CD14-positive monocyte (primary cell): ENCODE results near the gene AIFM3. TPM values are rescaled to one million over a fixed set of nuclear protein-coding genes. Genes with fewer than 3 reads are reported as not detected.

Experiments
- DNase-seq, 3 donors: peaks; one replicate each; pipeline ENCODE4 v3.0.0-alpha.2; 2011 to 2022
- H2AFZ ChIP-seq: 2 replicates; pipeline ENCODE4 v1.6.0; 2012; ENCODE audit warnings: mild to moderate bottlenecking, low read depth, low read length, inconsistent platforms; ENCODE audit not compliant: insufficient read depth, poor library complexity, severe bottlenecking
- H3K27ac ChIP-seq, 2 donors: 1 replicate in 1 of 2; 2 replicates in 1 of 2; pipeline ENCODE4 v1.5.1; 2012 to 2013; ENCODE audit warnings: low read length in 2 of 2, control low read depth in 1 of 2, inconsistent platforms in 1 of 2, low read depth in 1 of 2, mild to moderate bottlenecking in 1 of 2
- H3K27me3 ChIP-seq, 2 donors: one replicate each; pipeline versions ENCODE4 v1.6.0 to v1.6.1; 2011 to 2013; ENCODE audit warnings: low read length in 2 of 2; ENCODE audit not compliant: control insufficient read depth in 2 of 2, insufficient read depth in 2 of 2
- H3K36me3 ChIP-seq, 2 donors: replicated peaks in 1 of 2; 1 replicate in 1 of 2; 2 replicates in 1 of 2; pipeline versions ENCODE4 v1.5.1 to v1.6.1; 2012 to 2013; ENCODE audit warnings: low read length in 2 of 2, control low read depth in 1 of 2, inconsistent platforms in 1 of 2, mild to moderate bottlenecking in 1 of 2; ENCODE audit not compliant: insufficient read depth in 2 of 2, control insufficient read depth in 1 of 2
- H3K4me1 ChIP-seq, 2 donors: 1 replicate in 1 of 2; 2 replicates in 1 of 2; pipeline versions ENCODE4 v1.5.1 to v1.6.1; 2012 to 2013; ENCODE audit warnings: low read length in 2 of 2, control low read depth in 1 of 2, inconsistent platforms in 1 of 2, mild to moderate bottlenecking in 1 of 2, moderate library complexity in 1 of 2; ENCODE audit not compliant: insufficient read depth in 2 of 2, control insufficient read depth in 1 of 2
- H3K4me2 ChIP-seq: replicated peaks from 2 replicates; pipeline ENCODE3; 2012; ENCODE audit warnings: low read length, moderate library complexity, mild to moderate bottlenecking; ENCODE audit not compliant: poor library complexity, severe bottlenecking; ENCODE audit errors: extremely low read depth
- H3K4me3 ChIP-seq, 3 experiments: fragments of 200-600 bp in 1 of 3; sonication (generic) in 1 of 3; replicated peaks in 1 of 3; 1 replicate in 2 of 3; 2 replicates in 1 of 3; pipeline ENCODE4 v1.5.1; 2011 to 2013; ENCODE audit warnings: low read length in 3 of 3, mild to moderate bottlenecking in 3 of 3, control low read depth in 2 of 3, low read depth in 2 of 3, inconsistent platforms in 1 of 3, moderate library complexity in 1 of 3
- H3K79me2 ChIP-seq: 2 replicates; pipeline ENCODE4 v1.6.0; 2012; ENCODE audit warnings: mild to moderate bottlenecking, control low read depth, inconsistent platforms, low read length, moderate library complexity; ENCODE audit not compliant: insufficient read depth
- H3K9ac ChIP-seq: 2 replicates; pipeline ENCODE4 v1.6.0; 2017; ENCODE audit warnings: low read length, mild to moderate bottlenecking; ENCODE audit not compliant: insufficient read depth, poor library complexity, severe bottlenecking
- H3K9me3 ChIP-seq, 2 donors: replicated peaks in 1 of 2; 1 replicate in 1 of 2; 2 replicates in 1 of 2; pipeline versions ENCODE4 v1.5.1 to v1.6.1; 2012 to 2013; ENCODE audit warnings: low read length in 2 of 2, control low read depth in 1 of 2; ENCODE audit not compliant: control insufficient read depth in 1 of 2, insufficient read depth in 1 of 2
- H4K20me1 ChIP-seq: 2 replicates; pipeline ENCODE4 v1.6.0; 2012; ENCODE audit warnings: mild to moderate bottlenecking, low read length, control low read depth, moderate library complexity; ENCODE audit not compliant: insufficient read depth
- H3K27ac Mint-ChIP-seq, 7 donors: one replicate each; pipeline ENCODE4 v1.8.0; 2020; ENCODE audit warnings: mild to moderate bottlenecking in 7 of 7, mixed read lengths in 7 of 7, moderate library complexity in 6 of 7, inconsistent platforms in 2 of 7
- H3K27me3 Mint-ChIP-seq, 3 donors: one replicate each; pipeline ENCODE4 v1.8.0; 2021 to 2022; ENCODE audit warnings: low read depth in 3 of 3, mild to moderate bottlenecking in 3 of 3, mixed read lengths in 3 of 3, moderate library complexity in 3 of 3, inconsistent platforms in 1 of 3
- H3K36me3 Mint-ChIP-seq, 2 donors: one replicate each; pipeline ENCODE4 v1.8.0; 2020; ENCODE audit warnings: mixed read lengths in 2 of 2, inconsistent platforms in 1 of 2, mild to moderate bottlenecking in 1 of 2
- H3K4me1 Mint-ChIP-seq: one replicate; pipeline ENCODE4 v1.8.0; 2020; ENCODE audit warnings: mild to moderate bottlenecking, mixed read lengths
- H3K4me3 Mint-ChIP-seq, 2 donors: one replicate each; pipeline ENCODE4 v1.8.0; 2020; ENCODE audit warnings: mild to moderate bottlenecking in 2 of 2, mixed read lengths in 2 of 2, moderate library complexity in 1 of 2
- H3K9me3 Mint-ChIP-seq, 7 donors: one replicate each; pipeline ENCODE4 v1.8.0; 2020 to 2022; ENCODE audit warnings: mixed read lengths in 7 of 7, mild to moderate bottlenecking in 6 of 7, moderate library complexity in 6 of 7, inconsistent platforms in 2 of 7
- WGBS: methylation state at CpG from one replicate; pipeline ENCODE4 v1.1.5; 2013; ENCODE audit warnings: missing lambda C conversion rate; ENCODE audit not compliant: insufficient coverage; 5-methylcytosine and 5-hydroxymethylcytosine counted together
- intact Hi-C, 2 donors: fragments of 100-400 bp; cut with micrococcal nuclease; formaldehyde crosslinking; loops; one replicate each; pipeline versions ENCODE4 v1.15.0 to v1.15.1; 2023
- polyA plus RNA-seq, 3 donors: library from polyadenylated mRNA; depleted of rRNA in 1 of 3; unstranded in 2 of 3; stranded (reverse) in 1 of 3; fragments of 300-500 nt in 2 of 3; fragments of >200 nt in 1 of 3; fragmentation: Illumina TruSeq in 2 of 3; gene quantifications; 1 replicate in 2 of 3; 2 replicates in 1 of 3; pipeline ENCODE4 v1.2.3, GENCODE V29; 2012 to 2021
- TF ChIP-seq, protein P1 (sequence below): fragments of 200-600 bp; IDR thresholded peaks from one replicate; pipeline ENCODE4 v1.8.0; 2022; ENCODE audit warnings: antibody characterized with exemption, mild to moderate bottlenecking

AIFM3 gene
- polyA plus RNA-seq, 3 donors: 2.1 to 40.9 (median 2.3) TPM

DNA sequence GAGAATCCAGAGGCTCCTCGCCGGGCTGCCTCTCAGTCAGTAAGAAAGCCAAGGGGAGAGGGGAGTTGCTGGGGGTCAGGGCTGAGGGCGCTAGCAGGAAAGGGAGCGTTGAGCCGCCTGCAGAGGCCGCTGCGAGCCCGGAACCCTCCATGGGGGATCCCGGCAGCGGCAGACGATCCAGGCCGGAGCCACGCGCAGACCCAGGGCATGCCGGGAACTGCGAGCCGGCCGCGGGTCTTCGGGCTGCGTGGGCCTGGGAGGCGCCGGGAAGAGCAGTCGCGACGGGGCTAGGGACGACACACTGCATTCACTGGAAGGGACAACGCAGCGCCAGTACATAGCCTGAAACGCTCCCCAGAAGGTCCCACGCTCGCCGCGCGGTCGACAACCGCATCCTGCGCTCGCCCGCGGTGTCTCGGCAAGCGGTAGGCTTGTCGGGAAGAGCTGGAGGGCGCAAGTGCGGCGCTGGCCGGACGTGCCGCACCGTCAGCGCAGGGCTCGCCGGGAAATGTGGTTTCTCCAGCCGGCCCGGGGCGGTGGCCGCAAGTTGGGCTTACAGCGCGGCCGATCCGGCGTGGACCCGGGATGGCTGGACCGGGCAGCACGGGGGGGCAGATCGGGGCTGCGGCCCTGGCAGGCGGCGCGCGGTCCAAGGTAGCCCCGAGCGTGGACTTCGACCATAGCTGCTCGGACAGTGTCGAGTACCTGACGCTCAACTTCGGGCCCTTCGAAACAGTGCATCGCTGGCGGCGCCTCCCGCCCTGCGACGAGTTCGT is 14.9 kb downstream of the AIFM3 start, which contains the start of gene LZTR1:
Gene LZTR1 (plus strand): TSS at position 511 of the 776 bp plus-strand sequence. CDS start 75 bp downstream, at position 586.
- DNase-seq: peak; percentile 69 to 78 (median 74)
- H4K20me1 ChIP-seq: no peaks in the 10 kb centered on the region
- H3K79me2 ChIP-seq: peaks cover 15% of the 10 kb centered on the region
- peaks cover 4 to 11% (median 10%) of the 10 kb centered on the region in 3 donors for H3K27me3 Mint-ChIP-seq
- peak within 1 kb of the TSS; percentile 77 for H3K4me2 ChIP-seq
- H3K4me3 Mint-ChIP-seq: peak within 1 kb of the TSS; percentile 88 to 98
- H3K4me1 ChIP-seq: peaks cover 31 to 46% of the 10 kb centered on the region in 2 donors
- TF ChIP-seq, protein P1, sequence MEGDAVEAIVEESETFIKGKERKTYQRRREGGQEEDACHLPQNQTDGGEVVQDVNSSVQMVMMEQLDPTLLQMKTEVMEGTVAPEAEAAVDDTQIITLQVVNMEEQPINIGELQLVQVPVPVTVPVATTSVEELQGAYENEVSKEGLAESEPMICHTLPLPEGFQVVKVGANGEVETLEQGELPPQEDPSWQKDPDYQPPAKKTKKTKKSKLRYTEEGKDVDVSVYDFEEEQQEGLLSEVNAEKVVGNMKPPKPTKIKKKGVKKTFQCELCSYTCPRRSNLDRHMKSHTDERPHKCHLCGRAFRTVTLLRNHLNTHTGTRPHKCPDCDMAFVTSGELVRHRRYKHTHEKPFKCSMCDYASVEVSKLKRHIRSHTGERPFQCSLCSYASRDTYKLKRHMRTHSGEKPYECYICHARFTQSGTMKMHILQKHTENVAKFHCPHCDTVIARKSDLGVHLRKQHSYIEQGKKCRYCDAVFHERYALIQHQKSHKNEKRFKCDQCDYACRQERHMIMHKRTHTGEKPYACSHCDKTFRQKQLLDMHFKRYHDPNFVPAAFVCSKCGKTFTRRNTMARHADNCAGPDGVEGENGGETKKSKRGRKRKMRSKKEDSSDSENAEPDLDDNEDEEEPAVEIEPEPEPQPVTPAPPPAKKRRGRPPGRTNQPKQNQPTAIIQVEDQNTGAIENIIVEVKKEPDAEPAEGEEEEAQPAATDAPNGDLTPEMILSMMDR: peak; percentile 56
- H3K4me1 Mint-ChIP-seq: peaks cover 43% of the 10 kb centered on the region
- H3K9me3 ChIP-seq: peaks cover 9 to 10% of the 10 kb centered on the region in 2 donors
- H3K4me3 ChIP-seq: peak within 1 kb of the TSS; percentile 61 to 80 (median 73)
- peak within 1 kb of the TSS; percentile 73 for H3K9ac ChIP-seq
- H2AFZ ChIP-seq: peak within 1 kb of the TSS; percentile 92
- WGBS: under 1% methylated on average over 87 of the region's 87 CpGs
- H3K36me3 Mint-ChIP-seq: peaks cover 35 to 37% of the 10 kb centered on the region in 2 donors
- intact Hi-C loops: loop anchor here in 1 of 2 donors (10.0 kb wide), 1 partner anchor 63 kb away; the partner anchor contains the start of gene LRRC74B
- H3K36me3 ChIP-seq: peaks cover 17 to 25% of the 10 kb centered on the region in 2 donors
- H3K27ac ChIP-seq: peak within 1 kb of the TSS; percentile 82 to 90
- peaks cover 0 to 3% of the 10 kb centered on the region in 2 donors for H3K27me3 ChIP-seq
- peaks cover 10 to 19% (median 13%) of the 10 kb centered on the region in 7 donors for H3K9me3 Mint-ChIP-seq
- H3K27ac Mint-ChIP-seq: peak within 1 kb of the TSS; percentile 84 to 92 (median 89)

DNA sequence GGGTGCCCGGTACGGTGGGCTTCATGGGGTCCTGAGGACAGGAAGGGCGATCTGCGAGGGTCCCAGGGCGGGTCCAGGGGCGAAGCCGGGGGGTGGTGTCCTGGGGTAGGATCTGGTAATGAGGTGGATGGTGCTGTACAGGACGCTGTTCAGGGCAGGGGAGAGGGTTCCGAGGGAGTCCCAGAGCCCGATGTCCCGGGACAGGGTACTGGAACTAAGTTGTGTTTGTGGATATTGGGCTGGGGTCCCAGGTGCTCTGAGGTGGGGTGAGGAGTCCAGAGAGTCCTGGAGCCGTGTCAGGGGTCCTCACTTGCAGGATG is 15.5 kb downstream of the AIFM3 start:
- peaks cover 4 to 11% (median 10%) of the 10 kb centered on the region in 3 donors for H3K27me3 Mint-ChIP-seq
- no peak for DNase-seq
- H3K27me3 ChIP-seq: peaks cover 0 to 3% of the 10 kb centered on the region in 2 donors
- H2AFZ ChIP-seq: peak overlapping the region; percentile 92
- H3K4me2 ChIP-seq: peak overlapping the region; percentile 77
- H3K4me3 ChIP-seq: peak overlapping the region; percentile 61 to 80 (median 73)
- peak overlapping the region in 1 of 2 donors; percentile 90 for H3K27ac ChIP-seq
- H3K9ac ChIP-seq: peak overlapping the region; percentile 73
- H3K36me3 ChIP-seq: peaks cover 23 to 29% of the 10 kb centered on the region in 2 donors
- peak overlapping the region; percentile 88 to 98 for H3K4me3 Mint-ChIP-seq
- intact Hi-C loops: loop anchor here in 1 of 2 donors (10.0 kb wide), 1 partner anchor 62 kb away; the partner anchor contains the start of gene LRRC74B
- peaks cover 31 to 46% of the 10 kb centered on the region in 2 donors for H3K4me1 ChIP-seq
- peak overlapping the region in 6 of 7 donors; percentile 30 to 91 (median 86) for H3K27ac Mint-ChIP-seq
- whole genome bisulfite sequencing: 0% methylated on average over 11 of the region's 12 CpGs
- TF ChIP-seq, protein P1: no peak
- peaks cover 10 to 19% (median 13%) of the 10 kb centered on the region in 7 donors for H3K9me3 Mint-ChIP-seq
- H3K9me3 ChIP-seq: peaks cover 9 to 10% of the 10 kb centered on the region in 2 donors
- H3K36me3 Mint-ChIP-seq: peaks cover 39 to 40% of the 10 kb centered on the region in 2 donors
- H3K4me1 Mint-ChIP-seq: peaks cover 43% of the 10 kb centered on the region
- peaks cover 15% of the 10 kb centered on the region for H3K79me2 ChIP-seq
- no peaks in the 10 kb centered on the region for H4K20me1 ChIP-seq
